ENCODE data around the gene GRIK2. TPM values are rescaled to one million over a fixed set of nuclear protein-coding genes. Genes with fewer than 3 reads are reported as not detected.
"Not testable (repeated sequence)": the region's sequence is repeated elsewhere in the genome, so short reads cannot be mapped to it uniquely, and the experiment has no call there.

GRIK2 gene
- polyA plus RNA-seq (ENCODE audit: low read depth in 6 of 6): not detected

- Mint-ChIP-seq H3K27ac (no peak within 1 kb of the TSS), H3K27me3 (peaks cover 37 to 52% (median 41%) of the 10 kb centered on the region in 3 donors), H3K9me3 (peaks cover 0 to 23% (median 4%) of the 10 kb centered on the region in 7 donors), H3K4me3 (peak within 1 kb of the TSS in 2 of 8 donors; percentile 66 to 74), H3K36me3 (no peaks in the 10 kb centered on the region), H3K4me1 (peaks cover 0 to 7% (median 0%) of the 10 kb centered on the region in 3 donors)
- no peak for ATAC-seq (ENCODE audit: low read depth in 2 of 2)
- no peak for DNase-seq
Measured at GRCh38 chr6:101393251-101393828, at the start of gene GRIK2. GRIK2 (plus strand) TSS chr6:101393708.

- no peak for DNase-seq
- Mint-ChIP-seq H3K4me1 (no peaks in the 10 kb centered on the region), H3K36me3 (no peaks in the 10 kb centered on the region), H3K4me3 (no peak overlapping the region), H3K27me3 (no peaks in the 10 kb centered on the region), H3K27ac (no peak overlapping the region), H3K9me3 (peaks cover 0 to 5% (median 2%) of the 10 kb centered on the region in 7 donors)
- ATAC-seq (ENCODE audit: low read depth in 2 of 2): no peak
Measured at GRCh38 chr6:101344885-101345284, 48.6 kb upstream of the GRIK2 start.

- no peaks in the 10 kb centered on the region for H3K36me3 Mint-ChIP-seq
- H3K4me1 Mint-ChIP-seq: no peaks in the 10 kb centered on the region
- no peak overlapping the region for H3K27ac Mint-ChIP-seq
- no peak for ATAC-seq (ENCODE audit: low read depth in 2 of 2)
- no peaks in the 10 kb centered on the region for H3K27me3 Mint-ChIP-seq
- H3K4me3 Mint-ChIP-seq: no peak overlapping the region
- peaks cover 0 to 3% (median 0%) of the 10 kb centered on the region in 7 donors for H3K9me3 Mint-ChIP-seq
- DNase-seq: no peak
Measured at GRCh38 chr6:101348816-101349215, 44.7 kb upstream of the GRIK2 start.

GRCh38 chr6:101350631-101351030, 42.9 kb upstream of the GRIK2 start:
- not testable (repeated sequence) for H3K27ac Mint-ChIP-seq; DNase-seq; H3K36me3 Mint-ChIP-seq; H3K27me3 Mint-ChIP-seq; H3K9me3 Mint-ChIP-seq; H3K4me3 Mint-ChIP-seq; ATAC-seq (ENCODE audit: low read depth in 2 of 2); H3K4me1 Mint-ChIP-seq

GRCh38 chr6:101351173-101351572, 42.3 kb upstream of the GRIK2 start:
- Mint-ChIP-seq H3K4me3 (no peak overlapping the region), H3K36me3 (no peaks in the 10 kb centered on the region), H3K4me1 (no peaks in the 10 kb centered on the region), H3K27ac (no peak overlapping the region), H3K27me3 (no peaks in the 10 kb centered on the region), H3K9me3 (peaks cover 0 to 3% (median 0%) of the 10 kb centered on the region in 7 donors)
- DNase-seq: no peak
- ATAC-seq (ENCODE audit: low read depth in 2 of 2): no peak

- Mint-ChIP-seq H3K27me3 (no peaks in the 10 kb centered on the region), H3K36me3 (no peaks in the 10 kb centered on the region), H3K4me3 (no peak overlapping the region), H3K27ac (no peak overlapping the region), H3K9me3 (peaks cover 0 to 2% (median 0%) of the 10 kb centered on the region in 7 donors), H3K4me1 (no peaks in the 10 kb centered on the region)
- ATAC-seq (ENCODE audit: low read depth in 2 of 2) (no peak), DNase-seq (no peak)
Measured at GRCh38 chr6:101352316-101352715, 41.2 kb upstream of the GRIK2 start.

- Mint-ChIP-seq H3K4me3 (no peak overlapping the region), H3K27ac (no peak overlapping the region), H3K9me3 (peaks cover 0 to 1% (median 0%) of the 10 kb centered on the region in 7 donors), H3K36me3 (no peaks in the 10 kb centered on the region), H3K4me1 (no peaks in the 10 kb centered on the region), H3K27me3 (no peaks in the 10 kb centered on the region)
- no peak for ATAC-seq (ENCODE audit: low read depth in 2 of 2)
- DNase-seq: no peak
Measured at GRCh38 chr6:101365181-101365580, 28.3 kb upstream of the GRIK2 start.

- Mint-ChIP-seq H3K4me1 (no peaks in the 10 kb centered on the region), H3K36me3 (no peaks in the 10 kb centered on the region), H3K4me3 (no peak overlapping the region), H3K27me3 (no peaks in the 10 kb centered on the region), H3K9me3 (peaks cover 0 to 14% (median 0%) of the 10 kb centered on the region in 7 donors), H3K27ac (peak overlapping the region in 1 of 6 donors; percentile 30)
- DNase-seq (no peak), ATAC-seq (ENCODE audit: low read depth in 2 of 2) (no peak)
Measured at GRCh38 chr6:101379926-101380325, 13.6 kb upstream of the GRIK2 start.

- DNase-seq (no peak), ATAC-seq (ENCODE audit: low read depth in 2 of 2) (no peak)
- no peak overlapping the region for H3K4me3 Mint-ChIP-seq
- no peaks in the 10 kb centered on the region for H3K4me1 Mint-ChIP-seq
- no peak overlapping the region for H3K27ac Mint-ChIP-seq
- peaks cover 0 to 3% (median 0%) of the 10 kb centered on the region in 3 donors for H3K27me3 Mint-ChIP-seq
- H3K9me3 Mint-ChIP-seq: peaks cover 0 to 14% (median 0%) of the 10 kb centered on the region in 7 donors
- no peaks in the 10 kb centered on the region for H3K36me3 Mint-ChIP-seq
Measured at GRCh38 chr6:101380897-101381630, 12.4 kb upstream of the GRIK2 start.

- DNase-seq; H3K9me3 Mint-ChIP-seq; H3K27ac Mint-ChIP-seq; H3K36me3 Mint-ChIP-seq; H3K4me1 Mint-ChIP-seq; H3K27me3 Mint-ChIP-seq; H3K4me3 Mint-ChIP-seq; ATAC-seq (ENCODE audit: low read depth in 2 of 2): not testable (repeated sequence)
Measured at GRCh38 chr6:101383747-101384146, 9.8 kb upstream of the GRIK2 start.

- Mint-ChIP-seq H3K36me3 (no peaks in the 10 kb centered on the region), H3K27ac (no peak overlapping the region), H3K4me1 (no peaks in the 10 kb centered on the region), H3K4me3 (no peak overlapping the region), H3K27me3 (peaks cover 13 to 25% (median 17%) of the 10 kb centered on the region in 3 donors), H3K9me3 (peaks cover 0 to 4% (median 1%) of the 10 kb centered on the region in 7 donors)
- no peak for DNase-seq
- no peak for ATAC-seq (ENCODE audit: low read depth in 2 of 2)
Measured at GRCh38 chr6:101386982-101387381, 6.5 kb upstream of the GRIK2 start.

- Mint-ChIP-seq H3K27me3 (peaks cover 34 to 50% (median 37%) of the 10 kb centered on the region in 3 donors), H3K9me3 (peaks cover 0 to 21% (median 4%) of the 10 kb centered on the region in 7 donors), H3K27ac (no peak overlapping the region), H3K4me3 (no peak overlapping the region), H3K4me1 (peaks cover 0 to 7% (median 0%) of the 10 kb centered on the region in 3 donors), H3K36me3 (no peaks in the 10 kb centered on the region)
- ATAC-seq (ENCODE audit: low read depth in 2 of 2) (no peak), DNase-seq (no peak)
Measured at GRCh38 chr6:101391772-101392585, 1.5 kb upstream of the GRIK2 start.

- peak overlapping the region in 1 of 8 donors; percentile 74 for H3K4me3 Mint-ChIP-seq
- H3K27ac Mint-ChIP-seq: no peak overlapping the region
- peaks cover 34 to 50% (median 39%) of the 10 kb centered on the region in 3 donors for H3K27me3 Mint-ChIP-seq
- DNase-seq (no peak), ATAC-seq (ENCODE audit: low read depth in 2 of 2) (no peak)
- peaks cover 0 to 21% (median 4%) of the 10 kb centered on the region in 7 donors for H3K9me3 Mint-ChIP-seq
- no peaks in the 10 kb centered on the region for H3K36me3 Mint-ChIP-seq
- H3K4me1 Mint-ChIP-seq: peaks cover 0 to 7% (median 0%) of the 10 kb centered on the region in 3 donors
Measured at GRCh38 chr6:101392586-101393230, 800 bp upstream of the GRIK2 start.
